ENCODE measurements around the gene DLEC1.

DNA sequence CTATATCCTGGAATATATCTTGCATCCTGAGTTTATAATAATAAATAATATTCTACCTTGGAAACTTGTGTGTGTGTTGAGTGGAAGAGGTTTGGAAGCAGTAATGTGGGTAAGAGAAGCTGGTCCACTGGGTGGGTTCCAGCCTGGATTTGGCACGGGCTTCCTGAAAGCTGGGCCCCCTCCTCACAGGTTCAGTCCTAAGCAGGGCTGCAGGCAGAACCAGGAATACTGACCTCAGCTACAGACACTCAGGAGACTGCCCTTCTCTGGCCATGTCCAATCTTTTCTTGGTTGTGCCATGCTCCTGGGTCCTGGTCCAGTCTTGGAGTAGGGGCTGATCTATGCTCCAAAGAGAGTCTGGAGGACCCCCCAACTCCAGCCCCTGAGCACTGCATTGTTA is 104.0 kb downstream of the DLEC1 start:
- TF ChIP-seq, protein P1, sequence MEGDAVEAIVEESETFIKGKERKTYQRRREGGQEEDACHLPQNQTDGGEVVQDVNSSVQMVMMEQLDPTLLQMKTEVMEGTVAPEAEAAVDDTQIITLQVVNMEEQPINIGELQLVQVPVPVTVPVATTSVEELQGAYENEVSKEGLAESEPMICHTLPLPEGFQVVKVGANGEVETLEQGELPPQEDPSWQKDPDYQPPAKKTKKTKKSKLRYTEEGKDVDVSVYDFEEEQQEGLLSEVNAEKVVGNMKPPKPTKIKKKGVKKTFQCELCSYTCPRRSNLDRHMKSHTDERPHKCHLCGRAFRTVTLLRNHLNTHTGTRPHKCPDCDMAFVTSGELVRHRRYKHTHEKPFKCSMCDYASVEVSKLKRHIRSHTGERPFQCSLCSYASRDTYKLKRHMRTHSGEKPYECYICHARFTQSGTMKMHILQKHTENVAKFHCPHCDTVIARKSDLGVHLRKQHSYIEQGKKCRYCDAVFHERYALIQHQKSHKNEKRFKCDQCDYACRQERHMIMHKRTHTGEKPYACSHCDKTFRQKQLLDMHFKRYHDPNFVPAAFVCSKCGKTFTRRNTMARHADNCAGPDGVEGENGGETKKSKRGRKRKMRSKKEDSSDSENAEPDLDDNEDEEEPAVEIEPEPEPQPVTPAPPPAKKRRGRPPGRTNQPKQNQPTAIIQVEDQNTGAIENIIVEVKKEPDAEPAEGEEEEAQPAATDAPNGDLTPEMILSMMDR (IDR thresholded peaks at IDR 0.05), result no peak
- no peak for TF ChIP-seq POLR2A (IDR thresholded peaks at IDR 0.05)

Measured in tibial nerve (tissue), 3 donors.